PFSK-1 (cell line): ENCODE data around the gene ZFYVE1.

ENCODE experiments used
- FOXP2 ChIP-seq: optimal IDR thresholded peaks from 2 replicates; pipeline ENCODE3; 2011; ENCODE audit warnings: borderline replicate concordance, control low read depth, inconsistent platforms; ENCODE audit not compliant: insufficient read depth; ENCODE audit errors: extremely low read length, extremely low read depth
- POLR2AphosphoS5 ChIP-seq: IDR thresholded peaks from 2 replicates; pipeline ENCODE4 v1.6.1; 2012; ENCODE audit warnings: low read depth, mild to moderate bottlenecking, control low read depth, low read length, moderate library complexity
- SIN3A ChIP-seq: IDR thresholded peaks from 2 replicates; pipeline ENCODE4 v1.6.1; 2012; ENCODE audit warnings: mild to moderate bottlenecking, low read length, moderate library complexity, borderline replicate concordance; ENCODE audit not compliant: insufficient read depth
- TAF1 ChIP-seq: IDR thresholded peaks from 2 replicates; pipeline ENCODE4 v1.6.1; 2012; ENCODE audit warnings: low read length, control low read depth, borderline replicate concordance; ENCODE audit not compliant: insufficient read depth
- TF ChIP-seq, protein P1 (sequence below), 2 experiments: IDR thresholded peaks; 2 replicates each; pipeline versions ENCODE4 v1.6.1 to v1.8.0; 2011 to 2012; ENCODE audit warnings: low read depth in 2 of 2, low read length in 2 of 2, control low read depth in 1 of 2, inconsistent platforms in 1 of 2, mild to moderate bottlenecking in 1 of 2, moderate library complexity in 1 of 2; ENCODE audit not compliant: insufficient read depth in 1 of 2

ZFYVE1 gene

DNA sequence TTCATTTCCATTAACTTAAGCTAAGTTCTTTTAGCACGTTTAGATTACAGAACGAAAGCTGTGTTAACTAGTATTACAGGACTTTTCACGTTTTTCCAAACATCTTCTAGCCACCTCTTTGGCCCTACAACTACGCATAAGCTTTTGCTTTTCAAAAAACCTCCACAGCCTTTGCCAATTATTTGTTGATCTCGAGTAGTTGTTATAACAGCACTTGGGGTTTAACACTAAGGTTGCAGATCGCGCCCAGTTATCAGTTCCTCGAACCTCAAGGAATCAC is 31.0 kb upstream of the ZFYVE1 start:
- TF ChIP-seq TAF1 (no peak), POLR2AphosphoS5 (no peak)
- TF ChIP-seq, protein P1, sequence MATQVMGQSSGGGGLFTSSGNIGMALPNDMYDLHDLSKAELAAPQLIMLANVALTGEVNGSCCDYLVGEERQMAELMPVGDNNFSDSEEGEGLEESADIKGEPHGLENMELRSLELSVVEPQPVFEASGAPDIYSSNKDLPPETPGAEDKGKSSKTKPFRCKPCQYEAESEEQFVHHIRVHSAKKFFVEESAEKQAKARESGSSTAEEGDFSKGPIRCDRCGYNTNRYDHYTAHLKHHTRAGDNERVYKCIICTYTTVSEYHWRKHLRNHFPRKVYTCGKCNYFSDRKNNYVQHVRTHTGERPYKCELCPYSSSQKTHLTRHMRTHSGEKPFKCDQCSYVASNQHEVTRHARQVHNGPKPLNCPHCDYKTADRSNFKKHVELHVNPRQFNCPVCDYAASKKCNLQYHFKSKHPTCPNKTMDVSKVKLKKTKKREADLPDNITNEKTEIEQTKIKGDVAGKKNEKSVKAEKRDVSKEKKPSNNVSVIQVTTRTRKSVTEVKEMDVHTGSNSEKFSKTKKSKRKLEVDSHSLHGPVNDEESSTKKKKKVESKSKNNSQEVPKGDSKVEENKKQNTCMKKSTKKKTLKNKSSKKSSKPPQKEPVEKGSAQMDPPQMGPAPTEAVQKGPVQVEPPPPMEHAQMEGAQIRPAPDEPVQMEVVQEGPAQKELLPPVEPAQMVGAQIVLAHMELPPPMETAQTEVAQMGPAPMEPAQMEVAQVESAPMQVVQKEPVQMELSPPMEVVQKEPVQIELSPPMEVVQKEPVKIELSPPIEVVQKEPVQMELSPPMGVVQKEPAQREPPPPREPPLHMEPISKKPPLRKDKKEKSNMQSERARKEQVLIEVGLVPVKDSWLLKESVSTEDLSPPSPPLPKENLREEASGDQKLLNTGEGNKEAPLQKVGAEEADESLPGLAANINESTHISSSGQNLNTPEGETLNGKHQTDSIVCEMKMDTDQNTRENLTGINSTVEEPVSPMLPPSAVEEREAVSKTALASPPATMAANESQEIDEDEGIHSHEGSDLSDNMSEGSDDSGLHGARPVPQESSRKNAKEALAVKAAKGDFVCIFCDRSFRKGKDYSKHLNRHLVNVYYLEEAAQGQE (IDR thresholded peaks at IDR 0.05; ENCODE audit: insufficient read depth in 1 of 2, low read depth in 2 of 2, low read length in 2 of 2): no peak

DNA sequence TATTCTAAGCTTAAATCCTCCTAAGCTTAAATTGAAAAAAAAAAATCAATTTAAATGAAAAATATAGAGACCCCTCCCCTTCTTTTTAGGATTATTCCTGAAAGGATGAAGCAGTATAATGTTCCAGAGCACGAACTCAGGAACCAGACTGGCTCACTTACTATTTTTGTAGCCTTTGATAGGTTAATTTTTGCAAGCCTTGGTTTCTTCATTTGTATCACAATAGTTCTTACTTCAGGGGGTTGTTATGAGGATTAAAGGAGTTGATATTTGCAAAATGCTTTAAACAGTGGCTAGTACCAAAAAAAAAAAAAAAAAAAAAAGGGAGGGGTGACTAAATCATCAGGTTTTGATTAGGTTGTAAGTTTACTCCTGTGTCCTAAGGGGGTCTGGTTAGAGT is 28.3 kb upstream of the ZFYVE1 start:
- TF ChIP-seq POLR2AphosphoS5 (no peak), FOXP2 (no peak), SIN3A (no peak), TAF1 (no peak)
- TF ChIP-seq, protein P1 (IDR thresholded peaks at IDR 0.05; ENCODE audit: insufficient read depth in 1 of 2, low read depth in 2 of 2, low read length in 2 of 2): no peak

DNA sequence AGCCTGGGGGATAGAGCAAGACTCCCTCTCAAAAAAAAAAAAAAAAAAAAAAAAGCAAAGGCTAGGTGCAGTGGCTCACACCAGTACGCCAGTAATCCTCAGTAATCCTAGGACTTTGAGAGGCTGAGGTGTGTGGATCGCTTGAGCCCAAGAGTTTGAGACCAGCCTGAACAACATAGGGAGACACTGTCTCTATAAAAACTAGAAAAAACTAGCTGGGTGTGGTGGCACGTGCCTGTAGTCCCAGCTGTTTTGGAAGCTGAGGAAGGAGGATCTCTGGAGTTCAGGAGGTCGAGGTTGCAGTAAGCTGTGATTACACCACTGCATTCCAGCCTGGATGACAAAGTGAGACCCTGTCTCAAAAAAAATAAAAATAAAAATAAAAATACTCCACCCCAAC is 22.5 kb upstream of the ZFYVE1 start:
- TF ChIP-seq POLR2AphosphoS5: no peak
- TF ChIP-seq, protein P1 (IDR thresholded peaks at IDR 0.05; ENCODE audit: insufficient read depth in 1 of 2, low read depth in 2 of 2, low read length in 2 of 2): no peak
- TF ChIP-seq FOXP2: no peak

DNA sequence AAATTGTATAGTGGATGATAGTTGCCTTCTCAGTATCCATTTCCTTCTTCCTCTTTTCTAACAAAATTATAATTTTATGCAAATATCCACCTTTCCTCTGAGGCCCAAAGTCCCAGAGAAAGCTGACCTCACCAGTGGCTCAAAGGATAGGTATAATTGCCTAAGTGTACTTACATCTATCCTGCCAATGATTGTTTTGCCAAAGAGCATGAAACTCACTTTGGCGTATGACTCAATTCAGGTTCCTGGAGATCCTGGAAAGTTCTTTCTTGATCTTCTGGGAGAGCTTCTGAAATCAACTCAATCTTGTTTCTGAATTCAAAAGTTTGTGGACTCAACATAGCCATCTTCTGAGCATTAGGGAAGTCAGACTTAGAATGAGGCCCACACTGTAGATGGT is 20.9 kb upstream of the ZFYVE1 start:
- TF ChIP-seq TAF1 (no peak), POLR2AphosphoS5 (no peak), SIN3A (no peak), FOXP2 (no peak)
- TF ChIP-seq, protein P1 (IDR thresholded peaks at IDR 0.05; ENCODE audit: insufficient read depth in 1 of 2, low read depth in 2 of 2, low read length in 2 of 2): no peak

DNA sequence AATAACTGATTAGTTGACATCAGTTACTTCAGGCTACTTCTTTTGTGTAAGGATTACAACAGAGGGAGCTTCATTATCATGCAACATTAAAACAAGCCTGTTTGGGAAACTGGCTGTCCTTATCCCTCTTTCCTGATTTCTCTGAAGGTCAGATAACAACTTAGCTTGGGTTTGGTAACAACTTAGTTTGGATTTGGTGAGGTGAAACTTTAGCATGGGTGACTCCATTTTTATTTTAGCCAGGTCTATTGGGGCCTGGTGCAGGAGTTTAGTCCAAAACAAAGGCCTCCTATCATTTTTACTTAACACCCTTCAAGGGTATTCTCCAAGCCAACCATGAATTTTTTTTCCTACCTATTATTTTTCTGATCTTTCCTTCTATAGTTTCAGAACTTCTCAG is 1.1 kb upstream of the ZFYVE1 start:
- no peak for TF ChIP-seq TAF1
- TF ChIP-seq SIN3A: no peak
- TF ChIP-seq, protein P1 (IDR thresholded peaks at IDR 0.05; ENCODE audit: insufficient read depth in 1 of 2, low read depth in 2 of 2, low read length in 2 of 2): no peak
- no peak for TF ChIP-seq FOXP2
- TF ChIP-seq POLR2AphosphoS5: no peak
